GM19438 (cell line): ENCODE data around the gene TBC1D3I.
"Not testable (repeated sequence)": the region's sequence is repeated elsewhere in the genome, so short reads cannot be mapped to it uniquely, and the experiment has no call there.

Source experiments
- ATAC-seq: cut with Tn5 transposase; IDR thresholded peaks from one replicate; pipeline ENCODE4 v1.9.1; 2021; ENCODE audit warnings: low read depth; ENCODE audit not compliant: unreplicated experiment

The TBC1D3I gene

GRCh38 chr17:36264470-36264869 is at the start of gene TBC1D3I:
TSS of gene TBC1D3I (minus strand) at chr17:36264570. CDS start at chr17:36262985, 1,585 bp downstream.
- ATAC-seq = not testable (repeated sequence)

GRCh38 chr17:36295161-36295560 is 30.8 kb upstream of the TBC1D3I start:
- not testable (repeated sequence) for ATAC-seq

- ATAC-seq = not testable (repeated sequence)
Observed at GRCh38 chr17:36289965-36290612, 25.7 kb upstream of the TBC1D3I start.

GRCh38 chr17:36284219-36284618 is 19.8 kb upstream of the TBC1D3I start:
- ATAC-seq = not testable (repeated sequence)

- ATAC-seq = not testable (repeated sequence)
Observed at GRCh38 chr17:36283256-36283655, 18.9 kb upstream of the TBC1D3I start.

- not testable (repeated sequence) for ATAC-seq
Observed at GRCh38 chr17:36242046-36242445, 22.3 kb downstream of the TBC1D3I start.

GRCh38 chr17:36229644-36230043 is 34.7 kb downstream of the TBC1D3I start:
- not testable (repeated sequence) for ATAC-seq

- ATAC-seq = not testable (repeated sequence)
Observed at GRCh38 chr17:36222967-36223366, 41.4 kb downstream of the TBC1D3I start.

- ATAC-seq = not testable (repeated sequence)
Observed at GRCh38 chr17:36221581-36222100, 42.7 kb downstream of the TBC1D3I start.

- not testable (repeated sequence) for ATAC-seq
Observed at GRCh38 chr17:36220737-36221580, 43.4 kb downstream of the TBC1D3I start.

- ATAC-seq = not testable (repeated sequence)
Observed at GRCh38 chr17:36219556-36219955, 44.8 kb downstream of the TBC1D3I start.

GRCh38 chr17:36215406-36216308 is 48.7 kb downstream of the TBC1D3I start:
- not testable (repeated sequence) for ATAC-seq

GRCh38 chr17:36214918-36215317 is 49.5 kb downstream of the TBC1D3I start:
- no peak for ATAC-seq

GRCh38 chr17:36213695-36214094 is 50.7 kb downstream of the TBC1D3I start:
- ATAC-seq = no peak

- ATAC-seq = no peak
Observed at GRCh38 chr17:36212966-36213365, 51.4 kb downstream of the TBC1D3I start.

GRCh38 chr17:36212272-36212605 is 52.1 kb downstream of the TBC1D3I start:
- ATAC-seq = no peak

- ATAC-seq = not testable (repeated sequence)
Observed at GRCh38 chr17:36211484-36212271, 52.7 kb downstream of the TBC1D3I start.

- peak; percentile 67 for ATAC-seq
Observed at GRCh38 chr17:36210439-36211211, 53.7 kb downstream of the TBC1D3I start, which contains the start of gene CCL4L2. TSS of gene CCL4L2 (plus strand) at chr17:36211063.

GRCh38 chr17:36209575-36209974 is 54.8 kb downstream of the TBC1D3I start:
- ATAC-seq = no peak
